ENCODE results near the gene MAPRE3. TPM values are rescaled to one million over a fixed set of nuclear protein-coding genes. Genes with fewer than 3 reads are reported as not detected.

Gene MAPRE3
- total RNA-seq, 1 experiment from 2014 or later = 11.6 TPM

DNA sequence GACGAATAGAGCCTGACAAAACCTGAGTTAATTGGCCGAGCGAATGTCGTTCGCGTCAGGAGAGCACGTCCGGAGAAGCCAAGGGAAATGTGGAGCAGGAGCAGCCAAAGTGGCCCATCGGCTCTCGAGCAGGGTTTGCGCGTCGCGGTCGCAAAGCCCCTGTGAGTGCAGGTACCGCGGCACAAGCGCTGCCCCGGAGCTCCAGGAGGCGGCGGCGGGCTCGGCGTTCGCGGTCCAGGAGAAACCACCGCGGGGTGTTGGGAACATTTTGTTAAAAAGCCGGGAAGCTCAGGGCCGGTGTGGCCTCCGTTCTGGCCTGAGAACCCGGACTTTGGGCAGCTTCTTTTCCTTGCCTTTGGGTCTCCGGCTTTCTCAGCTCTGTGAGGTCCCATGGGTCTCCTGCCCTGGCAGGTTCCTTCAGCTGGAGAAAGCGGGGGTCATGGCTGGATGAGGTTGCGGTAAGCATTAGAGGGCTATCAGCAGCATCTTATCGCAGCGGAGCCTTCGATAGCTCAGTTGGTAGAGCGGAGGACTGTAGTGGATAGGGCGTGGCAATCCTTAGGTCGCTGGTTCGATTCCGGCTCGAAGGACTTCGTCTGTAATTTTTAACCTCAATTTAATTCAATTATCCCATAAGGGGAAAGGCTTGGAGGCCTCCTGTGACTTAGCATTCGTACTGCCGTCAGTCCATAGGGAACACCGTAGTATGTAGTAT, 80.0 kb downstream of the MAPRE3 start:
- peak overlapping the region; percentile 86 for H3K27ac ChIP-seq (ENCODE audit: low read length)
- intact Hi-C loops (cut with micrococcal nuclease; ENCODE audit: unreplicated experiment) = no loop called here
- ATAC-seq (peak; percentile 88), DNase-seq (ENCODE audit: low read depth, low spot score) (peak; percentile 99)
- TF ChIP-seq, protein P1, sequence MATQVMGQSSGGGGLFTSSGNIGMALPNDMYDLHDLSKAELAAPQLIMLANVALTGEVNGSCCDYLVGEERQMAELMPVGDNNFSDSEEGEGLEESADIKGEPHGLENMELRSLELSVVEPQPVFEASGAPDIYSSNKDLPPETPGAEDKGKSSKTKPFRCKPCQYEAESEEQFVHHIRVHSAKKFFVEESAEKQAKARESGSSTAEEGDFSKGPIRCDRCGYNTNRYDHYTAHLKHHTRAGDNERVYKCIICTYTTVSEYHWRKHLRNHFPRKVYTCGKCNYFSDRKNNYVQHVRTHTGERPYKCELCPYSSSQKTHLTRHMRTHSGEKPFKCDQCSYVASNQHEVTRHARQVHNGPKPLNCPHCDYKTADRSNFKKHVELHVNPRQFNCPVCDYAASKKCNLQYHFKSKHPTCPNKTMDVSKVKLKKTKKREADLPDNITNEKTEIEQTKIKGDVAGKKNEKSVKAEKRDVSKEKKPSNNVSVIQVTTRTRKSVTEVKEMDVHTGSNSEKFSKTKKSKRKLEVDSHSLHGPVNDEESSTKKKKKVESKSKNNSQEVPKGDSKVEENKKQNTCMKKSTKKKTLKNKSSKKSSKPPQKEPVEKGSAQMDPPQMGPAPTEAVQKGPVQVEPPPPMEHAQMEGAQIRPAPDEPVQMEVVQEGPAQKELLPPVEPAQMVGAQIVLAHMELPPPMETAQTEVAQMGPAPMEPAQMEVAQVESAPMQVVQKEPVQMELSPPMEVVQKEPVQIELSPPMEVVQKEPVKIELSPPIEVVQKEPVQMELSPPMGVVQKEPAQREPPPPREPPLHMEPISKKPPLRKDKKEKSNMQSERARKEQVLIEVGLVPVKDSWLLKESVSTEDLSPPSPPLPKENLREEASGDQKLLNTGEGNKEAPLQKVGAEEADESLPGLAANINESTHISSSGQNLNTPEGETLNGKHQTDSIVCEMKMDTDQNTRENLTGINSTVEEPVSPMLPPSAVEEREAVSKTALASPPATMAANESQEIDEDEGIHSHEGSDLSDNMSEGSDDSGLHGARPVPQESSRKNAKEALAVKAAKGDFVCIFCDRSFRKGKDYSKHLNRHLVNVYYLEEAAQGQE (IDR thresholded peaks at IDR 0.05; ENCODE audit: insufficient read depth in 1 of 2, low read depth in 2 of 2, low read length in 1 of 2) = no peak
- TF ChIP-seq POLR2AphosphoS5 (IDR thresholded peaks at IDR 0.05; ENCODE audit: low read depth, low read length) = peak; percentile 77; the same call in 1 of the 2 replicates
- TF ChIP-seq, protein P2, sequence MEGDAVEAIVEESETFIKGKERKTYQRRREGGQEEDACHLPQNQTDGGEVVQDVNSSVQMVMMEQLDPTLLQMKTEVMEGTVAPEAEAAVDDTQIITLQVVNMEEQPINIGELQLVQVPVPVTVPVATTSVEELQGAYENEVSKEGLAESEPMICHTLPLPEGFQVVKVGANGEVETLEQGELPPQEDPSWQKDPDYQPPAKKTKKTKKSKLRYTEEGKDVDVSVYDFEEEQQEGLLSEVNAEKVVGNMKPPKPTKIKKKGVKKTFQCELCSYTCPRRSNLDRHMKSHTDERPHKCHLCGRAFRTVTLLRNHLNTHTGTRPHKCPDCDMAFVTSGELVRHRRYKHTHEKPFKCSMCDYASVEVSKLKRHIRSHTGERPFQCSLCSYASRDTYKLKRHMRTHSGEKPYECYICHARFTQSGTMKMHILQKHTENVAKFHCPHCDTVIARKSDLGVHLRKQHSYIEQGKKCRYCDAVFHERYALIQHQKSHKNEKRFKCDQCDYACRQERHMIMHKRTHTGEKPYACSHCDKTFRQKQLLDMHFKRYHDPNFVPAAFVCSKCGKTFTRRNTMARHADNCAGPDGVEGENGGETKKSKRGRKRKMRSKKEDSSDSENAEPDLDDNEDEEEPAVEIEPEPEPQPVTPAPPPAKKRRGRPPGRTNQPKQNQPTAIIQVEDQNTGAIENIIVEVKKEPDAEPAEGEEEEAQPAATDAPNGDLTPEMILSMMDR (IDR thresholded peaks at IDR 0.05) = no peak
- TF ChIP-seq TCF7L2 (IDR thresholded peaks at IDR 0.05; ENCODE audit: low read depth, low read length) = peak; percentile 15; the same call in 1 of the 2 replicates
- TF ChIP-seq SIN3A (IDR thresholded peaks at IDR 0.05; ENCODE audit: borderline replicate concordance, insufficient read depth, low read depth, low read length) = no peak
- ChIA-PET CTCF (interaction anchor here (0.8 to 1.3 kb wide), 2 partner anchors 89 to 141 kb away, joined by 3 to 5 read pairs; no protein-coding TSS in a partner anchor), POLR2A (interaction anchor here (0.5 to 1.5 kb wide), 3 partner anchors 21 to 866 kb away, joined by 3 to 6 read pairs (median 4); partner anchors contain the start of gene OST4)
- H3K27me3 ChIP-seq (ENCODE audit: control insufficient read depth, insufficient read depth, low read length) = no peaks in the 10 kb centered on the region
- H3K36me3 ChIP-seq (ENCODE audit: control insufficient read depth, insufficient read depth, low read length) = peaks cover 5% of the 10 kb centered on the region
- in situ Hi-C loops (cut with HindIII; ENCODE audit: low pct_unique_long_range_greater_than_20kb, low sequenced_read_pairs) = no loop called here
- peak overlapping the region; percentile 80 to 95 for H3K4me3 ChIP-seq (ENCODE audit: low read depth in 2 of 2, low read length in 2 of 2)
- peaks cover 6% of the 10 kb centered on the region for H3K4me1 ChIP-seq (ENCODE audit: control insufficient read depth, insufficient read depth, low read length)
- no TSS peak for BruUV-seq (replicated peaks)
- no peaks in the 10 kb centered on the region for H3K9me3 ChIP-seq (ENCODE audit: control insufficient read depth, insufficient read depth, low read depth, low read length)

DNA sequence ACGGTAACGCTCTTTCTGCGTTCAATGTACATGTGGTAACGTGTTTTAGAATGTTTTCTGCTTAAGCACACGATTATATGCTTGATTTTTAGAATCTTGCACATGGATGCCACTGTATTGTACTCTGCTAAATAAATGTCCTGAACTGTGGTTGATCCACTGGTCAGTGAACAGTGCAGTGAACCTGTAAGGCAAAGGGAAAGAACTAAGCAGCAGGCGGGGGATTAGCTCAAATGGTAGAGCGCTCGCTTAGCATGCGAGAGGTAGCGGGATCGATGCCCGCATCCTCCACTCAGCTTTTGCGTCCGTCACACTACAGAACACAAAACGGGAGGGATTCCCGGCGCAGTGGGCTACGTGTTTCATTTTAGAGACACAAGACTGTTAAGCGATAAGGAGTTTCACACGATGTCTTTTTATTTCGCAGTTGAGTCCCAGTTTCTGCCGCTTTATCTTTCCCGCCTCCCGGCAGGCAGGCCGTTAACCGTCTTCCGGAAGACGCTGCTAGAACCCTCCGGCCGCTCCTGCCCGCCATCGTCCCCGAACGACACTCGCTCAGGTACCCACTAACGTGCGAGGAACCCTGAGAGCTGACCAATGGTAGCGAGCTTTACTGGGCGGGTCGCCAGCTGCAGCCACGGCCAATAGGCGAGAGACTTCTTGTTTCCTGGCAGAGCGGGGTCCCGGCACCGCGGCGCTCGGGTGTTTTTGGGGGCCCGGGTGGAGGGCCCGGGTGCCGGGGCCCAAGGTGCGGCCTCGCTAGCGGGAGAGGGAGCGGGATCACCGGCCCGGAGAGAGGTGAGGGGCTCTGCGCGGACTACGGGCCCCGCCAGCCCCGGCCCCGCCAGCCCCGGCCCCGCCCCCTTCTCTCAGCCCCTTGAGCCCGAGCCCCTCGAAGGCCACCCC, 80.8 kb downstream of the MAPRE3 start, which contains the start of gene AGBL5:
TSS of gene AGBL5 (plus strand) at position 673 of the 906 bp plus-strand sequence. CDS start 1,291 bp downstream, outside the sequence.
- intact Hi-C loops (cut with micrococcal nuclease; ENCODE audit: unreplicated experiment) = no loop called here

More for the DNA sequence above, 80.8 kb downstream of the MAPRE3 start, which contains the start of gene AGBL5:
- BruUV-seq (replicated peaks) = no TSS peak
- in situ Hi-C loops (cut with HindIII; ENCODE audit: low pct_unique_long_range_greater_than_20kb, low sequenced_read_pairs) = no loop called here
- H3K9me3 ChIP-seq (ENCODE audit: control insufficient read depth, insufficient read depth, low read depth, low read length) = no peaks in the 10 kb centered on the region
- ChIA-PET POLR2A (interaction anchor here (0.5 to 1.5 kb wide), 5 partner anchors 13 to 866 kb away, joined by 3 to 6 read pairs (median 4); partner anchors contain the start of gene OST4), CTCF (interaction anchor here (0.6 to 1.3 kb wide), 3 partner anchors 10 to 140 kb away, joined by 3 to 9 read pairs (median 5); no protein-coding TSS in a partner anchor)
- TF ChIP-seq POLR2AphosphoS5 (IDR thresholded peaks at IDR 0.05; ENCODE audit: low read depth, low read length) (peak; percentile 65), TCF7L2 (IDR thresholded peaks at IDR 0.05; ENCODE audit: low read depth, low read length) (no peak)
- DNase-seq (ENCODE audit: low read depth, low spot score) (peak; percentile 94), ATAC-seq (peak; percentile 86)
- no peaks in the 10 kb centered on the region for H3K27me3 ChIP-seq (ENCODE audit: control insufficient read depth, insufficient read depth, low read length)
- peak within 1 kb of the TSS; percentile 80 to 95 for H3K4me3 ChIP-seq (ENCODE audit: low read depth in 2 of 2, low read length in 2 of 2)
- H3K4me1 ChIP-seq (ENCODE audit: control insufficient read depth, insufficient read depth, low read length) = peaks cover 6% of the 10 kb centered on the region
- peak within 1 kb of the TSS; percentile 88 for H3K27ac ChIP-seq (ENCODE audit: low read length)
- H3K36me3 ChIP-seq (ENCODE audit: control insufficient read depth, insufficient read depth, low read length) = peaks cover 9% of the 10 kb centered on the region
